DMS 273 (cell line): ENCODE data around the gene METAP1D.
"Not testable (repeated sequence)": the region's sequence is repeated elsewhere in the genome, so short reads cannot be mapped to it uniquely, and the experiment has no call there.

Source experiments
- DNase-seq: peaks from one replicate; lab custom pipeline; 2025; ENCODE audit not compliant: unreplicated experiment; lab: John Stamatoyannopoulos, UW

Gene METAP1D

DNA sequence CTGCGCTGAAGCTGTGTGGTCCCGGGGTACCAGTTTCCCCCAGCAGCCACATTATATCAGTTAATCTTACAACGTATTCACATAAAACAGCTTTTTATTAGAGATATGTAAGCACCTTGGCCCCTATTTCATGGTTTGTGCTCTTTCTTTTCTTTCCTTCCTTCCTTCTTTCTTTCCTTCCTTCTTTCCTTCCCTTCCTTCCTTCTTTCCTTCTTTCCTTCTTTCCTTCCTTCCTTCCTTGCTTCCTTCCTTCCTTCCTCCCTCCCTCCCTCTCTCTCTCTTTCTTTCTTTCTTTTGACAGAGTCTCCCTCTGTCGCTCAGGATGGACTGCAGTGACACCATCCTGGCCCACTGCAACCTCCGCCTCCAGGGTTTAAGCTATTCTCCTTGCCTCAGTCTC lies 3.7 kb upstream of the METAP1D start:
- DNase-seq = no peak

DNA sequence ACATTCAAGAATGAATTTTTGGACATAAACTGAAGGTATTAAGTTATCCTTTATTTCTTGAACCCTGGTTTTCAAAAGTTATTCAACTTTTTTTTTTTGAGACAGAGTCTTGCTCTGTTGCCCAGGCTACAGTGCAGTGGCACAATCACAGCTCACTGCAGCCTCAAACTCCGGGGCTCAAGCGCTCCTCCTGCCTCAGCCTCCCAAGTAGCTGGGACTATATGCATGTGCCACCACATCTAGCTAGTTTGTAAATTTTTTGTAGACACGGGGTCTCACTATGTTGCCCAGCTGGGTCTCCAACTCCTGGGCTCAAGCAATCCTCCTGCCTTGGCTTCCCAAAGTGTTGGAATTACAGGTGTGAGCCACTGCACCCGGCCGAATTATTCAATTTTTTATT lies 2.7 kb upstream of the METAP1D start:
- DNase-seq = not testable (repeated sequence)

DNA sequence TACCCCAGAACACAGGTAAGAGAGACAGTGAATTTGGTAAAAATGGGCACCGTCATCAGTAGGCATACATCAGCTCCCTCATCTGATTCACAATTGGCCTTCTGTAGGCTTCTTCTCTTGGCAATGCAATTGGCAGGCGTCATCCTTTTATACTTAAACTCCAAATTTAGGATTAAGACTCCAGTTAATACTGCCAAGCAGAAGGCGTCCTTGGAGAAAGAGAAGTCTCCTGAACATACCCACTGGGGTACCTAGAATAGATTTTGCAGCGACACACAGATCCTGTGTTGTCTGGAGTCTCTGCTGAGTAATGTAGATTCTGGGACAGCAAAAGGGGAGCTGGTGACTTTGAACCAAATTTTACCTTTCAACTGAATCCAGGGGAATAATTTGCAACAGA lies 592 bp upstream of the METAP1D start:
- peak; percentile 35 for DNase-seq

DNA sequence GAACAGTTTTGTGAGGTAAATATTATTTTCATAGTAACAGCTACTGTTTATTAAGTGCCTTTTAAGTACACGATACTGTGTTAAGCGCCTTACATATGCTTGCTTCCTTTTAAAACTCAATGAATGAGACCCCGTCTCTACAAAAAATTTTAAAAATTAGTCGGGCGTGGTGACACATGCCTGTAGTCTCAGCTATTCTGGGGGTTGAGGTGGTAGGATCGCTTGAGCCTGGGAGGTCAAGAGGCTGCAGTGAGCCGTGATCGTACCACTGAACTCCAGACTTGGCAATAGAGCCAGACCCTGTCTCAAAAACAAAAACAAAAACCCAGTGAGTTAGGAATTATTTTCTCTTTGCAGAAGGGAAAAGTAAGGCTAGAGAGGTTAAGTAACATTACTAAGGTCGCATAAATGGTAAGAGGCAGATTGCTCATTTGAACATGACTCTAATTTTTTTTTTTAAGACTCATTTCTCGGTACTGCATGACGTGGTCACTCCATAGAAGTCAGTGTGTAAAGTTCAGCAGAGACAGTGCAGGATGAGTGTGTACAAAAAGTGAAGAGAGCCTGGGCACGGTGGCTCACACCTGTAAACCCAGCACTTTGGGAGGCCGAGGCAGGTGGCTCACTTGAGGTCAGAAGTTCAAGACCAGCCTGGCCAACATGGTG lies 1.1 kb downstream of the METAP1D start:
- no peak for DNase-seq

DNA sequence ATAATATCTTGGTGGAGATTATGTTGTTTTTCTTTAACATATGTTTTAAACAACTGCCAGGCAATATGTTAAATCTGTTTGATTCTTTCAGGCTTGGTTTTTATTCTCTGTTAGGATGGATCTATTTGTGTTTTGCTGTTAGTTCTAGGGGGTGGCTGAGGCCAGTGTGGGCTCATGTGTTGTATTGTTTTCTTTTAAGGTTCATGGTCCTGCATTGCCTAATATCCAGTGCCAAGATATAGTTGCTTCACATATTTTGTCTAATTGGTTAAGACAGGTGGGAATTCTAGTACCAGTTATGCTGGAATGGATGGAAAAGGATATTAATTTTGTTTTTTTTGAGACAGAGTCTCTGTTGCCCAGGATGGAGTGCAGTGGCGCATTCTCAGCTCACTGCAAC lies 7.6 kb downstream of the METAP1D start:
- no peak for DNase-seq

DNA sequence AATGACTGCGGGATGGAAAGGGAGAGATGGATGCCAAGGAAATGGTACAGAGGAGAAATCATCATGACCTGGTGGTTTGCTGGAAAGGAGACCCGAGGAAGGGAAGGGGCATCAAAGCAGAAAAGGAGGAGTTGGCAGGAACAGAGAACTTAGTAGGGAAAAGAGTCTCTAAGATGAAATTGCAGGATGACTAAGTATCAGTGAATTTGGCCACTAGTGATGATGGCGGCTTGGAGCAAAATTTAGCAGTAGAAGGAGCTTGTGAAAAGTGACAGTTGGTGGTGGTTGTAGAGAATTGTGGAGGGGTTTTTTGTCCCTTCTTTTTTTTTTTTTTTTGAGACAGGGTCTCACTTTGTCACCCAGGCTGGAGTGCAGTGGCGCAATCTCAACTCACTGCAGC lies 10.1 kb downstream of the METAP1D start:
- no peak for DNase-seq

DNA sequence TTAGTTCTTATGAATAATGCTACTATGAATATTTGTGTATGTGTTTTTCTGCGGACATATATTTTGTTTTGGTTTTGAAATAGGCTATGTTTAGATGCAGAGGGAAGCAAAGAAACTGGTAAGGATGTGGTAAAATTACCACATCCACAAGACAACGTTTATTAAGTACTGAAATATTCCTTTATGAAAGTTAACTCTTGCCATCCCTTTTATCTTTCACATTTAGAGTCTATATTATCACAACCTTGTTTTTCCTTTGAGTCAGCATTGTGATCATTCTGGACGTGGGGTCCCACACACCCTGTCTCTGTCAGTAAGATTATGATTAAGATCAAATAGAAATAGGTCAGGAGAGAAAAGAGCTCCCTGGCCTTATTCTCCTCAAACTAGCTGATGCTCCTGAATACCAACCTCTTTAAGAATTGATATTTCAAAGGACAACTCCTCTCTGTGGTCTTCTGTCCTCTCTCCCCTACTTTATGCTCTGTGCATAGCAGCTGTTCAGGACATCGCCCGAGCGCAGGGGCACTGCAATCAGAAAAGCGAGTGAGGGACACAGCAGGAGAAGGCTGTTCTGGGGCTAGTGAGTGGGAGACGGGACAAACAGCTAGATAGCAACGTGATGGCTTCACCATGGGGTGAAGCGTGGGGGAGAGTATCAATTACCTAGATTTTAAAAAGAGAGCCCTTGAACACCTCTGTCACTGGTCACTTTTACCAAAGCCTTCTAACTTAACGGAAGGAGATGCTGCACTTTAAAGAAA lies 12.2 kb downstream of the METAP1D start:
- DNase-seq = no peak

DNA sequence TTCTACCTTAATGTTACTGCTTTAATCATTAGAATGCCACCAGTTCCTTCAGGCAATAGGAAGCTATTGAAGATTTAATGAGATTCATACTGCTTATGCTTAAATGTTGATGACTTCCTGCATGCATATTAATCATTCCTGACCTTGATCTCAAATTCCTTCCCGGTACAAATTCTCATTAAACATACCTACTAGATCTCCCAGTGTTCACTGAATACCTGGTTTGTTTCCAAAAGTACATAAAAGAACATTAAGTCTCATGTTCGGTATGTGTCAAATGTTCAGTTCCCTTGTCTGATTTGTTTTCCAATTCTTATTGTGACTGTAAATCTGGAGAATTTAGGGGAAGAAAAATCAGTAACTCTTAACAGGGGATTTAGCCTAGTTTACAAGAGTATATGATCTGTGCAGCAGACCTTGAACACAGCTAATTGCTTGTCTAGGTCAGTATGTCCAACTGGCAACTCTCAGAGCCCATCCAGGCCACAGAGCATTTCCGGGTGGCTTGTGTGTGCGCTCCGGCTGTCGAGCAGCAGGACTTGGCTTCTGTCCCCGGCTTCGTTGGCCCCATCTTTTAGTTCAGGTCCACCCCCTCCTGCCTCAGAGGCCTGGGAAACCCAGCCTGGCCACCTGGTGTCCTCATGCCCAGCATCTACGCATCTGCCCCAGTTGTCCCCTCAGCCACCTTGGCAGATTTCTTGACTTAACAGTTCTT lies 13.1 kb downstream of the METAP1D start:
- DNase-seq = peak; percentile 82

DNA sequence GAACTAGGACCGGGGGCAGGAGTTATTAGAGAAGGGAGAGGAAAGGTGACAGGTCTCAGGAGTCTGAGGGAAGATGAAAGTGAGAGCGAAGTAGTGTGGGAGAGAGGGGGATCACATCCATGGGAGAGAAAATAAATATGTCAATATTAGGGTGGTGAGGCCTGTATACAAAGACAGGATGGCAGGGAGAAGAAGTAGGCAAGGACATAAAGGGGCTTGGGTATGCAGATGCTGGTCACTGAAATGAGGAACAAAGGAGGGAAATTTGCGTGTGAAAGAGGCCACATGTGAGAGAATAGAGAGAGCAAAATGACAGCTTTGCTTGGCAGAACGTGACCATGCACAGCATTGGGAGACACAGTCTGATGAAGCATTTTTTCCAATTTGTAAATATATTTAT lies 13.6 kb downstream of the METAP1D start:
- no peak for DNase-seq

DNA sequence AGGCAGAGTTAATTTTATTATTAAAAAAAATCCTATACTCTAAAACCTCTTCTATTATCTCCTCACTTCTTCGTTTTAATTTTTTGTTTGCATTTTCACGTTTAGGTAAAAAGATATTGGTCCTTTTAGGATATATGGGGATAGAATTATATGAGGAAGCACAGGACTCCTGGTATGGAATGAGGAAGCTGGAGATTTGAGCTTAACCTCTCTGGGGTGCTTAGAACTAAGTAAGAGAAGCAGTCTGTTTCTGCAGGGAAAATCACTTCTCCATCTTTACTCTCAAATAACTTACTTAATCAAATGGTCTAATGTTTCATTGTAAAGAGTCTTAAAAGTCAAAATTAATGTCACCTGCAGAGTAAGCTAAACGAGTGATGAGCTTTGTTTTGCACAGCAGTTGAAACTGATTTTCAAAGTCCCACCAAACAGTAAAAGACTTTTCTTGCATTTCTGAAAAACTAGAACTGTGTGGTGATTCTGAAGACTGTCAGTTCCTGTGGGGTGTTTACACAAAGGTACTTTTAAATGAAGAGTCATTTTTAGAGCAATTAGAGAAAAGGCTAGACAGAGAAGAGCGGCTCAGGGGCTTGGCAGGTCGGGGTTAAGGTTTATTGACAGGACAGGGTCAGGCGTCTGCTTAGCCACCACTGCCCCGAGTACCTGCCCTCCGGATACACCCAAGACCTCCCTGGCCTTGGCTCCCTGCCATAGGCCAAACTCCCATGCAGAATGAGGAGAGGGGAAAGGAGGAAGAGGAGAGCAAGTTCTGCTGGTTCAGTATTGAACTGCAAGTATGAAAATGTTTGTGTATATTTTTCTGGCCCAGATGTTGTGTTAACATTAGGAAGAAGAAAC lies 21.6 kb downstream of the METAP1D start:
- DNase-seq = peak; percentile 73

DNA sequence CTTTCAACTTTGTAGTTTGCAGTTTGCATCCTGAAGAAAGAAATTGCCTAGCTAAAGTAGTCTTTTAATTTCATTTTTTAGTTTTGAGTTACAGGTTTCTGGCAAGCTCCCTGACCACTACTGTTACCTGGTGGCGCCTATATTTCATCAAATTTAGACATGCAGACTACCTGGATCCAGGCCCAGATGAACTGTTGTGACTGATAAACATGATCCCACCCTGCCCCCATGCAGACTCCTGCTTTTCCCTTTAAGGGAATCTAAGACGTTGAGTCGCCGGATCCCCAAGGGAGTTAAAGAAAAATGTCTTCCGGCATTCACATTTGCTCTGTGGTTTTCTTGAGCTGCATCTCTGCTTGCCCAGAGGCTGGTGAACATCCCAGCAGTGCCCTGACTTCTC lies 22.2 kb downstream of the METAP1D start:
- peak; percentile 58 for DNase-seq

DNA sequence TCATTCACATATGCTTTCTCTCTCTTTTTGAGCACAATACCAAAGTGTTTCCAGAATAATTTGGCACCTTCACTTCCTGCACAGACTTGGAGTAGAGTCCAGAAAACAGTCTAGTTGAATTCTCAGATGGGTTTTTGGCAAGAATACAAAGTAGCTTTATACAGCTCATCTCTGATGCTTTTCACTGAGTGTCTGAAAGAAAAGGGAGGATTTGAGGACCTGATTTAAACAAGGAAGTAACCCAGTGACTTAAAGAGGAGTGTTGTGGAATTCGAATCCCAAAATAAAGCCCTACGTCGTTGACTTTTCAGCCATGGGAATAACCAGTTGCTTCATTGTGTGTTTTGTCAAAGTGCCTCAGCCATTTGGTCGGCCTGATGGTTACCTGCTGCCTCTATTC lies 31.8 kb downstream of the METAP1D start:
- no peak for DNase-seq

DNA sequence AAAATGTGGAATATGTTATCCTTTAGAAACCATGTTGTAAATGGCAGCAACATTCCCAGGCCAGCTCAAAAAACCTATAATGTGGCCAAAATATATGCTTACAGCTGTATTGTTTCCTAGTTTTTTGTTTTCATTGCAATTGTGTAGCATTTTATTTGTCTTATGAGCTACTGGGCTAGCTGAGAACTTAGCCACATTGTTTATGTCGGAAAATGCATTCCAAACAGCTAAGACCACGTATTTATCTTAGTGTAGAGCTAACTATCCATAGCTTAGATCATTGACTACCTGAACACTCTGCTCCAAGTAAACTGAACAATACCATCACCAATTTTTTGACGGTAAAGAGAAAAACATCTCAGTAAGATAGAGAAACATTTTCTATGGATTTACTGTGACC lies 38.4 kb downstream of the METAP1D start:
- DNase-seq = no peak

DNA sequence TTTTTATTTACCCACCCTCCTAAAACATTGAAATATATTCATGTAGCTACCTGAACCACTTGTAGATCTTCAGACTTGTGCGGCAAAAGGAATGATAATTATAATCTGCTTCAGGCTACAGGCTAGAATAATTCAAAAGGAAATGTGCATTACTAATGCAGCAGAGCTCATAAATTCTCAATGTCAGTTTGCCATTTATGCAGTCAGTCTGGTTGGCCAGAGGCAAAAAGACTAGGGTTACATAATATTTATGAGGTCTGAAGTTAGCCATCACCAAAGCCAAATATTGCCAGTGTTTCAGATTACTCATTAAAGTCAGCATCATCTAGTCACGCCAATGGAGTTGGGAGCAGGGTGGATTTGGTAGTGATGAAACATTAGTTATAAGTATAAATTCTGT lies 38.9 kb downstream of the METAP1D start:
- peak; percentile 21 for DNase-seq

DNA sequence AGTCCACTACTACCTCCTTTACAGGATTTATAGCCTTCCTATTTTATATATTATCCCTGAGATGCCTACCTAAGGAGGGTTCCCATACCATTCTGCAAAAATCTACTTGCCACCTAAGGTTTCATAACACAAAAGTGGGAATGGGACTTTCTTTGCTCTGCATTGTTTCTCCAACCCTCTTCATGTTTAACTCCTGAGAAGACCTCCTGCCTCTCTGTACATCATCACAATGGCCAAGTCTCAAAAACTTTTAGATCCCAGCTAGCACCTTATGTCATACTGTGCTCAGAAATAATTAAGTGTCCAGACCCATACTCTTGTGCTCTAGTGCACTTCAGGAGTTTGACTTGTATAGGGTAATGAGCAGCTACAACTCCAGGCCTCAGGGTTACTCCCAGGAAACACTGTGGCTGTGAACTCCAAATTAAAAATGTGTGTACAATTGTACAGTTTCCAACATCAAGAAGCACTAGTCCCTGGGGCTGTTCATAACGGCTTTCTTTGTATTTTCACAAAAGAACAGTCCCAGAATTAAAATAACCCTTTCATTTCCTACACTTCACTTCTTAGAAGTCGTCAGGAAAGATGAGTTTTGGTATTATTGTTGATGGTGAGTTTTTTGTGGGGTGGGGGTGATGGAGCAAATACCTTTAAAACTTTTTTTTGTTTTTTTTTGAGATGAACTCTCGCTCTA lies 39.4 kb downstream of the METAP1D start:
- no peak for DNase-seq

DNA sequence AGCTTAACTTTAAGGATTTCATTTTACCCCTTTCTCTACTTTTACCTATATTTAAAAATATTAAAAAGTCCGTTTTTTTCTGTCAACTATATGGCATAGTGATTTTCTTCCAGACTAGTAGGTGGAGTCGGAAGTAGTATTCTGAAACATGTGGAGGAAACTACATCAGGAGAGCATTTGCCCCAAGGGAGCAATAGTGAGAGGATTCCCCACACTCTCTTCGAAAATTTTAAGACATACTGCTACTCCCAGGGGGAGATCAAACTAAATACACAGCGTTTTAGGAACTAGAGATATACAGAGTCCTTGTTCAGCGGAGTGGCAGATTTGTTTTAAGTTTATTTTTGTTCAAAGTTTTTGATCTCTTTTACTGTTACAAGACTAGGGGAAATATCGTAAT lies 40.6 kb downstream of the METAP1D start:
- no peak for DNase-seq

DNA sequence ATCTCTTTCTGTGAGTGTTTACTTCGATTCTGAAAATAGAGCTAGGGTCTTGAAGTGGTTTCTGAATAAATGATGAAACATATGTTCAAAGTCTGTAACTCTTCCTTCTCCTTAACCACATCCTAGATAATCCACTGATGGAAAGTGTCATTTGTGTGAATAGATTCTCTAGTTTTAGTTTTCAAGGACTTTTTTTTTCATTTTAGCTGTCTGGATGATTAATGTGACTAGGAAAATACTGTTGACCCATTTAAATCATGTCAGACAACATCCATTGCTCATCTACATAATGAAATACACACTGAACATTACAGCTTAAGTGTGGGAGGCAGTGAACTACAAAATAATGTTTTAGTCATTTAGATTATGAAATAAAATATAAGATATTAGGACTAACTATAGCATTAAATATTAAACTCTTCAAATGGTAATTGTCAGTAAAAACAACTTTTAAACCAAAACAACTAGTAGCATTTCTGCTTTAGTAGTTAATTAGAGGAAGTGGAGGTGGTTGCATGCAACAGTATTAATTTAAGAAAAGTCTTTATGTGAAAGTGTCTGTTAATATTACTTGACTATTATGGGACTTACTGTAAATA lies 46.4 kb downstream of the METAP1D start:
- DNase-seq = no peak

DNA sequence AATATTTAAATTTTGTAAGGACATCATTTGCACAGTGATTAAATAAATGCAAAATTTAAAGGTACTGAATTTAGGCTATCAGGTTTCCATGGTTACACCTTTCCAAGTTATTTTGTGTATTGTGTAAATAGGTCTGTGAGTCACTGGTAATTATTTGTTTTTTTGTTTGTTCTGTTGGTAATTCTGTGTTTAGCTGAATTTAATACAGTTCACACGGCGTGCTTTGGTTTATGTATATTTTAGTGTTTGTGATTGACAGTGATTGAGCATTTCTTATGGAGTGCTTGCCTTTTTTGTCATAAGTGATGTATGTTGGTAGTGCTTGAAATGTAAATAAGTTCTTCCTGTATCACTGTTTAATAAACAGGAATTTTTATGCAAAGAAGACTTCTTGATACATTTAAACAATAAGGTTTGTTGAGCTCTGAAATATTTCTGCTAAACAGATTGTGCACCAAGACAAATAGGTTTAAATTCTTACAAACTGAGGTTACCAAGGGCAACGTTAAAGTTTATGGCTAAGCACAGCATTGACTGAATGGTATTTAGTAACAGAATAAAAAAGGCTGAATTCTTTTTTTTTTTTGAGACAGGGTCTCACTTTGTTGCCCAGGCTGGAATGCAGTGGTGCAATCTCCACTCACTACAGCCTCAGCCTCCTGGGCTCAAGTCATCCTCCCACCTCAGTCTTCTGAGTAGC lies 47.3 kb downstream of the METAP1D start:
- DNase-seq = no peak
